ENCODE measurements around the gene DIO3. TPM values are rescaled to one million over a fixed set of nuclear protein-coding genes. Genes with fewer than 3 reads are reported as not detected.

Gene DIO3
- total and polyA plus RNA-seq, 2 of the 4 experiments (the other 2 are of a cell fraction), result not detected

GRCh38 chr14:101556131-101556530, 5.2 kb upstream of the DIO3 start:
- 58% methylated on average over 4 of the region's 10 CpGs; no CpG with 5 or more reads in 1 of the 2 experiments for WGBS, 2 experiments (ENCODE audit: extremely low coverage in 2 of 2, insufficient read length in 1 of 2)
- ChIA-PET CTCF (no interaction called here), POLR2A (ENCODE audit: unreplicated experiment) (no interaction called here)
- H2AK5ac ChIP-seq (ENCODE audit: low read depth, low read length), result no peak overlapping the region
- H3K79me1 ChIP-seq (ENCODE audit: low read depth in 1 of 2, low read length in 2 of 2), result no peaks in the 10 kb centered on the region
- no peak overlapping the region for H2BK5ac ChIP-seq (ENCODE audit: low read depth, low read length, poor library complexity, severe bottlenecking)
- H3K14ac ChIP-seq (replicated peaks; ENCODE audit: low read depth, low read length), result no peak overlapping the region
- H3K56ac ChIP-seq (ENCODE audit: extremely low read depth, insufficient read depth, low read length), result no peak overlapping the region
- H2BK20ac ChIP-seq (ENCODE audit: low read depth, low read length), result no peak overlapping the region
- BruUV-seq (replicated peaks), result no TSS peak
- H2BK15ac ChIP-seq (ENCODE audit: low read depth, low read length), result no peak overlapping the region
- ATAC-seq (ENCODE audit: low read depth) (no peak), DNase-seq (no peak)
- no peak overlapping the region for H2BK120ac ChIP-seq (ENCODE audit: low read depth, low read length)
- H3K4ac ChIP-seq (ENCODE audit: low read depth, low read length), result no peak overlapping the region
- no peaks in the 10 kb centered on the region for H3K9me3 ChIP-seq (ENCODE audit: control insufficient read depth, insufficient read depth, low read length)
- no peak overlapping the region for H4K5ac ChIP-seq (ENCODE audit: low read depth, low read length)
- in situ Hi-C loops (cut with MboI; ENCODE audit: low sequenced_read_pairs), result no loop called here
- no peaks in the 10 kb centered on the region for H3K9me1 ChIP-seq (ENCODE audit: insufficient read depth, low read length)
- no peak overlapping the region for H4K8ac ChIP-seq (ENCODE audit: low read depth in 2 of 2, low read length in 2 of 2)
- H3K4me3 ChIP-seq (ENCODE audit: insufficient read depth, low read depth, low read length), result no peak overlapping the region
- H2AK9ac ChIP-seq (replicated peaks; ENCODE audit: low read depth, low read length, poor library complexity), result no peak overlapping the region
- no peak overlapping the region for H3K4me2 ChIP-seq (ENCODE audit: low read depth, low read length)
- no peak overlapping the region for H3K9ac ChIP-seq (ENCODE audit: low read depth, low read length)
- TF ChIP-seq MAZ (IDR thresholded peaks at IDR 0.05; ENCODE audit: borderline replicate concordance, low read depth, low read length) (no peak), MAFK (IDR thresholded peaks at IDR 0.05; ENCODE audit: low read depth, low read length) (no peak), POLR2A (IDR thresholded peaks at IDR 0.05; ENCODE audit: low read depth, low read length) (no peak), RCOR1 (IDR thresholded peaks at IDR 0.05; ENCODE audit: insufficient replicate concordance, low read length) (no peak), MXI1 (IDR thresholded peaks at IDR 0.05; ENCODE audit: borderline replicate concordance, low read depth, low read length) (no peak), RFX5 (IDR thresholded peaks at IDR 0.05; ENCODE audit: low read depth, low read length) (no peak), NFE2L2 (IDR thresholded peaks at IDR 0.05; ENCODE audit: low read depth, low read length) (no peak), BHLHE40 (IDR thresholded peaks at IDR 0.05; ENCODE audit: low read depth, low read length) (no peak), CTCF (conservative IDR thresholded peaks at IDR 0.05; ENCODE audit: low read depth, low read length) (no peak), SMC3 (IDR thresholded peaks at IDR 0.05; ENCODE audit: low read depth, low read length) (no peak), RAD21 (IDR thresholded peaks at IDR 0.05; ENCODE audit: low read length) (no peak), CHD1 (IDR thresholded peaks at IDR 0.05; ENCODE audit: low read depth, low read length) (no peak), CEBPB (IDR thresholded peaks at IDR 0.05; ENCODE audit: low read depth, low read length) (no peak)
- TF ChIP-seq, protein P1, sequence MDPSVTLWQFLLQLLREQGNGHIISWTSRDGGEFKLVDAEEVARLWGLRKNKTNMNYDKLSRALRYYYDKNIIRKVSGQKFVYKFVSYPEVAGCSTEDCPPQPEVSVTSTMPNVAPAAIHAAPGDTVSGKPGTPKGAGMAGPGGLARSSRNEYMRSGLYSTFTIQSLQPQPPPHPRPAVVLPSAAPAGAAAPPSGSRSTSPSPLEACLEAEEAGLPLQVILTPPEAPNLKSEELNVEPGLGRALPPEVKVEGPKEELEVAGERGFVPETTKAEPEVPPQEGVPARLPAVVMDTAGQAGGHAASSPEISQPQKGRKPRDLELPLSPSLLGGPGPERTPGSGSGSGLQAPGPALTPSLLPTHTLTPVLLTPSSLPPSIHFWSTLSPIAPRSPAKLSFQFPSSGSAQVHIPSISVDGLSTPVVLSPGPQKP (IDR thresholded peaks at IDR 0.05; ENCODE audit: borderline replicate concordance, low read depth, low read length), result no peak
- H3K27me3 ChIP-seq (ENCODE audit: control insufficient read depth, insufficient read depth, low read length), result peaks cover 27% of the 10 kb centered on the region; the same call in 1 of the 2 replicates
- H3K23ac ChIP-seq (ENCODE audit: low read depth, low read length), result no peak overlapping the region
- intact Hi-C loops (cut with micrococcal nuclease), result no loop called here
- no peaks in the 10 kb centered on the region for H4K20me1 ChIP-seq (ENCODE audit: insufficient read depth, low read length)
- no peak overlapping the region for H3K18ac ChIP-seq (ENCODE audit: low read depth, low read length)
- no peaks in the 10 kb centered on the region for H3K36me3 ChIP-seq (ENCODE audit: control insufficient read depth, insufficient read depth, low read length)
- dilution Hi-C loops (cut with HindIII; ENCODE audit: low sequenced_read_pairs, unreplicated experiment), result no loop called here
- no peak overlapping the region for H3K27ac ChIP-seq (ENCODE audit: insufficient read depth, low read length)
- H4K91ac ChIP-seq (ENCODE audit: insufficient read depth, low read depth, low read length), result no peak overlapping the region
- no peaks in the 10 kb centered on the region for H3K4me1 ChIP-seq (ENCODE audit: control insufficient read depth, insufficient read depth, low read length)
- no peak overlapping the region for H2AFZ ChIP-seq (replicated peaks; ENCODE audit: low read length, poor library complexity)

Measured in IMR-90 (cell line).